Cardiac muscle cell (in vitro differentiated cells and primary cell): Measurements from ENCODE around the gene MIPEP. TPM values are rescaled to one million over a fixed set of nuclear protein-coding genes. Genes with fewer than 3 reads are reported as not detected.

ENCODE experiments used
- DNase-seq, 2 donors: peaks; one replicate each; pipeline versions ENCODE4 v3.0.0 to v3.0.0-alpha.2; 2010 to 2017; ENCODE audit warnings: low read depth in 1 of 2, low spot score in 1 of 2
- H3K27ac ChIP-seq: fragments of 200-600 bp; sonication (generic); 2 replicates; pipeline ENCODE4 v1.5.1; 2016
- H3K27me3 ChIP-seq: fragments of 200-600 bp; sonication (generic); 2 replicates; pipeline ENCODE4 v1.6.0; 2016; ENCODE audit warnings: control low read depth
- H3K36me3 ChIP-seq: fragments of 200-600 bp; sonication (generic); 2 replicates; pipeline ENCODE4 v1.5.1; 2016; ENCODE audit warnings: control low read depth
- H3K4me1 ChIP-seq: fragments of 200-600 bp; sonication (generic); 2 replicates; pipeline ENCODE4 v1.8.1; 2017; ENCODE audit warnings: low read depth, mild to moderate bottlenecking, mixed run types
- H3K4me3 ChIP-seq: fragments of 200-600 bp; sonication (generic); 2 replicates; pipeline ENCODE4 v1.5.1; 2016; ENCODE audit warnings: mild to moderate bottlenecking
- H3K9me3 ChIP-seq: fragments of 200-600 bp; sonication (generic); 2 replicates; pipeline ENCODE4 v1.5.1; 2017; ENCODE audit warnings: low read depth, mild to moderate bottlenecking, control low read depth
- CTCF ChIP-seq: IDR thresholded peaks from 2 replicates; pipeline ENCODE4 v1.5.1; 2012; ENCODE audit warnings: low read depth, mild to moderate bottlenecking, low read length
- polyA plus RNA-seq: library from polyadenylated mRNA; unstranded; fragments of >200 nt; fragmentation: Nextera tagmentation; extraction: Ambion mirVana; gene quantifications from 2 replicates; pipeline ENCODE4 v1.2.1, GENCODE V29; 2016
- total RNA-seq: library from RNA; depleted of rRNA; stranded (reverse); fragments of >200 nt; gene quantifications from 2 replicates; pipeline ENCODE4 v1.2.3, GENCODE V29; 2016

Gene MIPEP
- total RNA-seq, result 12.5 and 18.7 TPM in 2 replicates
- 16.2 and 22.9 TPM in 2 replicates for polyA plus RNA-seq

GRCh38 chr13:23888658-23889614 is at the start of gene MIPEP:
MIPEP (minus strand) TSS chr13:23889400; CDS start chr13:23889320, 80 bp downstream.
- peaks cover 6% of the 10 kb centered on the region for H3K36me3 ChIP-seq

GRCh38 chr13:23934520-23934919 is 45.3 kb upstream of the MIPEP start:
- Histone ChIP-seq H3K27me3 (no peaks in the 10 kb centered on the region), H3K4me3 (no peak overlapping the region), H3K9me3 (no peaks in the 10 kb centered on the region), H3K4me1 (no peaks in the 10 kb centered on the region), H3K36me3 (no peaks in the 10 kb centered on the region), H3K27ac (no peak overlapping the region)
- no peak for DNase-seq
- no peak for TF ChIP-seq CTCF

More at GRCh38 chr13:23888658-23889614, at the start of gene MIPEP:
- H3K27ac ChIP-seq, result peak within 1 kb of the TSS; percentile 81
- no peaks in the 10 kb centered on the region for H3K9me3 ChIP-seq
- peak within 1 kb of the TSS; percentile 78 for H3K4me3 ChIP-seq
- no peaks in the 10 kb centered on the region for H3K27me3 ChIP-seq
- peak; percentile 96 to 98 for DNase-seq
- TF ChIP-seq CTCF, result peak; percentile 71
- H3K4me1 ChIP-seq, result peaks cover 5% of the 10 kb centered on the region

- H3K36me3 ChIP-seq, result no peaks in the 10 kb centered on the region
- no peak overlapping the region for H3K27ac ChIP-seq
- TF ChIP-seq CTCF, result no peak
- no peaks in the 10 kb centered on the region for H3K4me1 ChIP-seq
- H3K27me3 ChIP-seq, result no peaks in the 10 kb centered on the region
- H3K9me3 ChIP-seq, result no peaks in the 10 kb centered on the region
- DNase-seq, result peak in 1 of 2 donors; percentile 70
- H3K4me3 ChIP-seq, result no peak overlapping the region
Observed at GRCh38 chr13:23928985-23929384, 39.8 kb upstream of the MIPEP start.

GRCh38 chr13:23923031-23923430 is 33.8 kb upstream of the MIPEP start:
- no peak for DNase-seq
- Histone ChIP-seq H3K27me3 (no peaks in the 10 kb centered on the region), H3K4me3 (no peak overlapping the region), H3K9me3 (no peaks in the 10 kb centered on the region), H3K36me3 (no peaks in the 10 kb centered on the region), H3K4me1 (peaks cover 7% of the 10 kb centered on the region), H3K27ac (no peak overlapping the region)
- no peak for TF ChIP-seq CTCF

GRCh38 chr13:23922005-23922932 is 33.1 kb upstream of the MIPEP start:
- no peaks in the 10 kb centered on the region for H3K27me3 ChIP-seq
- H3K9me3 ChIP-seq, result no peaks in the 10 kb centered on the region
- no peak for TF ChIP-seq CTCF
- H3K27ac ChIP-seq, result peak overlapping the region; percentile 72
- peaks cover 7% of the 10 kb centered on the region for H3K4me1 ChIP-seq
- peak in 1 of 2 donors; percentile 40 for DNase-seq
- no peak overlapping the region for H3K4me3 ChIP-seq
- no peaks in the 10 kb centered on the region for H3K36me3 ChIP-seq
